Right lobe of liver (tissue), 4 donors: ENCODE results near the gene DMTF1.

Source experiments
- POLR2A ChIP-seq: fragments of 450-650 bp; IDR thresholded peaks from one replicate; pipeline ENCODE4 v1.6.1; 2017; ENCODE audit warnings: antibody characterized with exemption, mild to moderate bottlenecking
- TF ChIP-seq, protein P1 (sequence below), 4 donors: fragments of 200-600 bp in 3 of 4; fragments of 450-650 bp in 1 of 4; IDR thresholded peaks; one replicate each; pipeline versions ENCODE4 v1.5.1 to v1.8.0; 2016 to 2022; ENCODE audit warnings: antibody characterized with exemption in 4 of 4, mild to moderate bottlenecking in 2 of 4
- donor health status: DM: no; HTN: no; CAD: no.
- donor health status: DM: no; HTN: no; CAD: no.
- donor health status: DM: no; HTN: yes; CAD: no.

- TF ChIP-seq, protein P1, sequence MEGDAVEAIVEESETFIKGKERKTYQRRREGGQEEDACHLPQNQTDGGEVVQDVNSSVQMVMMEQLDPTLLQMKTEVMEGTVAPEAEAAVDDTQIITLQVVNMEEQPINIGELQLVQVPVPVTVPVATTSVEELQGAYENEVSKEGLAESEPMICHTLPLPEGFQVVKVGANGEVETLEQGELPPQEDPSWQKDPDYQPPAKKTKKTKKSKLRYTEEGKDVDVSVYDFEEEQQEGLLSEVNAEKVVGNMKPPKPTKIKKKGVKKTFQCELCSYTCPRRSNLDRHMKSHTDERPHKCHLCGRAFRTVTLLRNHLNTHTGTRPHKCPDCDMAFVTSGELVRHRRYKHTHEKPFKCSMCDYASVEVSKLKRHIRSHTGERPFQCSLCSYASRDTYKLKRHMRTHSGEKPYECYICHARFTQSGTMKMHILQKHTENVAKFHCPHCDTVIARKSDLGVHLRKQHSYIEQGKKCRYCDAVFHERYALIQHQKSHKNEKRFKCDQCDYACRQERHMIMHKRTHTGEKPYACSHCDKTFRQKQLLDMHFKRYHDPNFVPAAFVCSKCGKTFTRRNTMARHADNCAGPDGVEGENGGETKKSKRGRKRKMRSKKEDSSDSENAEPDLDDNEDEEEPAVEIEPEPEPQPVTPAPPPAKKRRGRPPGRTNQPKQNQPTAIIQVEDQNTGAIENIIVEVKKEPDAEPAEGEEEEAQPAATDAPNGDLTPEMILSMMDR (IDR thresholded peaks at IDR 0.05), result no peak
- TF ChIP-seq POLR2A, result no peak
These were observed 816 bp downstream of the DMTF1 start for GRCh38 chr7:87152897-87153641.
